KG1 (cell line): Measurements from ENCODE around the gene ULBP1.
A peak's percentile ranks its signal among the peaks of the same experiment; 100 is the strongest.
"Not testable (repeated sequence)": the region's sequence is repeated elsewhere in the genome, so short reads cannot be mapped to it uniquely, and the experiment has no call there.

ENCODE experiments used
- DNase-seq: peaks from one replicate; lab custom pipeline; 2025; lab: John Stamatoyannopoulos, UW

ULBP1 gene, protein sequence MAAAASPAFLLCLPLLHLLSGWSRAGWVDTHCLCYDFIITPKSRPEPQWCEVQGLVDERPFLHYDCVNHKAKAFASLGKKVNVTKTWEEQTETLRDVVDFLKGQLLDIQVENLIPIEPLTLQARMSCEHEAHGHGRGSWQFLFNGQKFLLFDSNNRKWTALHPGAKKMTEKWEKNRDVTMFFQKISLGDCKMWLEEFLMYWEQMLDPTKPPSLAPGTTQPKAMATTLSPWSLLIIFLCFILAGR

DNA sequence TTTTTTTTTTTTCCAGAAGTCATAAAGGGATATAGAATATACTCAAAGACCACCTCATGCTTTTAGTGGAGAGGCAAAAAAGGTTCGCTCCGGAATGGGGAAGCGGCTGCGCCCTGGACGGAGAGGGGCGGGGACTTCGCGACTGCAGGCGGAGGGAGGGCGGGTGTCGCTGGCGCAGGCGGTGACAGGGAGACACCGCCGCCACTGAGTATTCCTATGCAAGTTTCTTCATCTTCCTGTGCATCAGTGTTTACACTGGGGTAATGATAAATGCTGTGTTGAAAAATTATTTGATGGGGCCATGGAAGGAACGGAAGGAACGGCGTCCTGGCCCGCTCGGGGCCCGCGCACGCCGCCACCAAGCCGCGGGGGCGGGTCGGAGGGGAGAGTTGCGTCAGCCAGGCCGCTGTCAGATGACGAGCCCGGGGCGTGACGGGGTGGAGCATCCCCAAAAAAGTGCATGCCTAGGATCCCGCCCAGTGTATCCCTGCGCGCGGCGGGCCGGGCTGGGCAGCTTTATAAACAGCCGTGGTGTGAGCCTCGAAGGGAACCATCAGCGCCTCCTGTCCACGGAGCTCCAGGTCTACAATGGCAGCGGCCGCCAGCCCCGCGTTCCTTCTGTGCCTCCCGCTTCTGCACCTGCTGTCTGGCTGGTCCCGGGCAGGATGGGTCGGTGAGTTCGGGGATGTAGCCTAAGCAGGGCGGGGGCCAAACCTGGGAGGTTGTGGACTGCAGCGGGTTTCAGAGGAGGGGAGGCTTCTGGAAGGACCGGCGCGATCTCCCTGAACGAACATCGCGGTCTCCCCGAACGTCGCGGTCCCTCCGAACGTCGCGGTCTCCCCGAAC lies at the start of gene ULBP1:
Gene ULBP1, plus strand, starts transcription at position 482 of the 846 bp plus-strand sequence. Its CDS starts 107 bp downstream, at position 589.
- DNase-seq, result peak; percentile 18

DNA sequence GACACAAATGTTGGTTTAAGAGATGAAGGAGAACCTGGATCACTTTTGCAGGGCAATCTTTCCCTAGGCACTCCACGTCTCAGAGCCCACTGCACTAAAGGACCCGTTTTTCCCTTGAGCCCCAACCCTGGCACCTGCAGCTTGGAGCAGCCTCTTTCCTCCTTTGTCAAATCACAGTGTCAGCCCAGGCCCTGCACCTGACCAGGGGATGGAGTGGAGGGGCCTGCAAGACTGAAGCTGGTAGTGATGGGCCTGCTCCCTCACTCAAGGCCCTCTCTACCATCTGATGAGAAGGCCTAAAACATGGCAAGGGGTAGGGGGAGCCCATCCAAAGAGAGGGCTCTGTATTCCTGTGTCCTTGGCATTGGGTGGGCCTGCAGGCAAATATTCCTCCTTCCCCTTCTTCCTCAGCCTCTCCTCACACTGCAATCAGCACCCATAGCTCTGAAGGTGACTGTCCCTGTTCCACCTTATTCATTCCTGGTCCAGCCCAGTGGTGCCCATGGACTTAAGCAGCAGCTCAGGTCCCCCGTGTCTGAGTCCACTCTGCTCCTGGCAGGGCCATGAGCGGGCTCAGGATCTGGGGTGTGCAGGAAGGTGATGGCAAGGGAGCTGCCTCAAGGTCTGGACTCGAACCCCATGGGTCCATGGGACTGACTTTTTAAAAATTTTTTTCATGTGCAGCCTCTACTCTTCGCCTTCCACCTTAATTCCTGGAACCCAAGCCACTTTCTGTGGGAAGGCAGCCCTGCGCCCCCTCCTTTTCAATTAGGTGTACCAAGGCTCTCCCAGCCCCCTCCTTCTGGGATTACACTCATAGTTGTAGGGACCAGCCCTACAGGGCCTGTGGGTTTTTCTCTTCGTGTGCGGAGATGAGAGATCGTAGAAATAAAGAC lies 47.5 kb upstream of the ULBP1 start:
- no peak for DNase-seq

DNA sequence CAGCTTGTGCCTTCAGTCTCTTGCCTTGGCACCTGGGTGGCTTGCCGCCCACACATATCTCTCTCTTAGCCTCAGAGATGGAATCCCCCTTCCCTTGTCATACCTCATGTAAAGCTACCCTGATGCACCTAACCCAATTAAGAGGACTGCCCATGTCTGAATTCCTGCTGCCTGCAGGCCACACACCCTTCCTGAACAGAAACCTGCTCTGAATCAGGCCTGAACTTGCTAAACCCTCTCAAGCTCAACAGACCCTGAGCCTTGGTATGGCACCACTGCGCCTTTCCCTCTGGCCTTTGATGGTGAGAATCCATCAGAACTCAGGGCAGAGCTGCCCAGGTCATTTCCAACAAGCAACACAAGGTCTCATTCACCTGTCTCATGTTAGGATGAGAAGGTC lies 46.1 kb upstream of the ULBP1 start:
- DNase-seq, result no peak

DNA sequence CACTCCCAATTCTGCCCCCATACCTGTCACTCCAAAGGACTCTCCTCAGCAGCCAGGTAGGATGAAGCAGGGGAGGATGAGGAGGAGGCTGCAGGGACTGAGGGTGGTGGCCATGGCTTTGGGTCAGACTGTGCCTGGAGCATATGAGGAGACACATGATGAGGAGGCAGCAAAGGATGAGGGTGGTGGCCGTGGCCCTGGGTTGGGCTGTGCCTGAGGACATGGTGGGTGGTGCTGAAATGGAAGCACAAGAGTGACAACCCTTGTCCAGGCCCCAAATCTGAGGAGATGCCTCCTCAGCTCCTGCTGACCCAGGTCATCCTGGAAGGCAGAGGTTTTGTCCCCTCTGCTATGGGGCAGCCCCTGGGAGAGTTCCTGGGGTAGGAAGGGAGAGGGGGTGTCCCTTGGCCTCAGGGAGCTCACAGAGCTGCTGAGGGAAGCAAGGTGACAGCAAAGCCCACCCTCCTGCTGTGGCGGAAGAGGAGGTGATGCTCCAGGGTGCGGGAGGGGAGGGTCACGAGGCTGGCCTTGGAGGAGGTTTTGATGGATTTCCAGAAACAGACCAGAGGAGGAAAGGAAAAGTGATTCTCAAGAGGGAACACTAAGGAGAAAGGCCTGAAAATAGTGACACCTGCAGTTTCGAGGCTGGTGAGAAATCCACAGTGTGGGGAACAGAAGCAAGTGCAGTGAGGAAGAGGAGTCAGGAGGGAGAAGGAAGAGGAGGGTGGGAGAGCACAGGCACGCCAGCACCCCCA lies 45.4 kb upstream of the ULBP1 start:
- DNase-seq, result no peak

DNA sequence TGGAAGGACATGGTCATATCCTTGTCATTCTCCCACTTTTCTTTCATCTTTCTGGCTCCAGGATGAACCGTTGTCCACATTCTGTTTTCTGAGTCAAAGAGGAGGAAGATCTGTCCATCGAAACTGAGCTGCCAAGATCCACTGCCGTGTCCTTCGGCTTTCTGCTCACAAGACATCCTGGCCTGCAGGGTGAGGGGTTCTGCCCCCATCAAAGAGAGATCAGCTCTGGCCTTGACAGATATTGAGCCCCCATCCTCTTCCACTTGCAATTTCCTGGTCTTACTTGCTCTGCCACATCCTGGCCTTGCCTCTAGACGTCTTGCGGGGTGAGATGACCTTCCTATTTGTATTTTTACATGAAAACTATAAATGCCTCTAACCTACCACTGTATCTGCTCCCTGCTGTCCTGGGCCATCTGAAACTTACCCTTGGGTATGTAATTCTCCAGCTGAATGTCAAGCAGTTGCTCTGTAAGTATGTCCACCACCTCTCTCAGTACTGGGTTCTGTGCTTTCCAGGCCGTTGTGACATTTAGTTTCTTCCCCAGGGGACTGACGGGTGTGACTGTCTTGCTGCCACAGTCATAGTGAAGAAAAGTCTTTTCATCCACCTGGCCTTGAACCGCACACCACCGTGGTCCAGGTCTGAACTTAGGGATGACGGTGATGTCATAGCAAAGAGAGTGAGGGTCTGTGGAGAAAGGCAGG lies 44.5 kb upstream of the ULBP1 start:
- DNase-seq, result not testable (repeated sequence)

DNA sequence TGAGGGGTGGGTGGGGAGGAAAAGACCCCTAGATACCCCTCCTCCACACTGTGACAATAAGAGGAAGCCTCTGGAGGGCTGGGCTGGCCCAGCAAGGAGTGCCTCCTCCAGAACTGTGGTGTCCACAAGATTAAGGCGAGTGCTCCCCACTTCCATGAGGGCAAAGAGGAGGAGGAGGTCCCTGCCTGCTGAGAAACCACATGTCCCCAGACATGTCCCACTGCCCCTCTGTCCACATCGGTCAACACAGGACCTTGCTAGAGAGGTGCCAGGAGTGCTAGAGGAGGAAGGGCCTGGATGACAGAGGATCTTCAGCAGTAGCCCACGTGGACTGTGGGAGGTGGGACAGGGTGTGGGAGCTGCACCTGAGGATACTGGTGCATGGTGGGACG lies 43.9 kb upstream of the ULBP1 start:
- DNase-seq, result no peak

DNA sequence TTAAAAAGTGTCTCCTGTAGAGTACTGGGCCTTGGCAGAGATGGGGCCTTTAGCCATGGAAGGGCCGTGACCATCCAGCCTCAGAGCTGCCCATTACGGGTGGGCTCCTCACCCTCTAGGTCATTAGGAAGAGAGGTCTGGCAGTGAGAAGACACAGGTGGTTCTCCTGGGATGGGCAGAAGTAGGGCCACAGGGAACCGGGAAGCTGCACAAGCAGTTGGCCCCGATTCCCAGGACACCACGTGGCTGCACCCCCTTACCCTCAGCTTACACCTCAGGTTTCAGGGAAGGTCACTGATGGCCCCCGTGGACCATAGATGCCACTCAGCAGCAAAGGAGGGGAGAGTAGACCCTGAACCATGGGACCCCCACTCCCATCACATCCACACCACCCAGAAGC lies 42.4 kb upstream of the ULBP1 start:
- DNase-seq, result no peak

DNA sequence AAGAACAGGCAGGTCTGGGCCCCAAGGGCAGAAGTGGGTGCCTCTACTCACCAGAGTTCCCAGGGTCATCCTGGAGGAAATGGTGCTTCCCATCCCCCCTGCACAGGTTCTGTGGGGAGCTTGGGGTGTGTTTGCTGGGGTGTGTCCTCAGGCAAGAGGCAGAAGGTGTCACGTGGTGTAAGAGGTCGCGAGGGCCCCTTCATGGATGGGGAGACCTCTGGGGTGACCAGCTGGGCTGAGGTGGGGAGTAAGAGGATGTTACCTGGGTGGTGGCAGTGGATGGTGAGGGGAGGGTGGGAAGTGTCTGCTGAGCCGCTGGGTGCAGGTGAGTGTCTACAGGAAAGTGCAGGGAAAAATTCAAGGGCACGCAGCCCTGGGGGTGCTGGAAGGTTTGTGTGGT lies 41.7 kb upstream of the ULBP1 start:
- not testable (repeated sequence) for DNase-seq

DNA sequence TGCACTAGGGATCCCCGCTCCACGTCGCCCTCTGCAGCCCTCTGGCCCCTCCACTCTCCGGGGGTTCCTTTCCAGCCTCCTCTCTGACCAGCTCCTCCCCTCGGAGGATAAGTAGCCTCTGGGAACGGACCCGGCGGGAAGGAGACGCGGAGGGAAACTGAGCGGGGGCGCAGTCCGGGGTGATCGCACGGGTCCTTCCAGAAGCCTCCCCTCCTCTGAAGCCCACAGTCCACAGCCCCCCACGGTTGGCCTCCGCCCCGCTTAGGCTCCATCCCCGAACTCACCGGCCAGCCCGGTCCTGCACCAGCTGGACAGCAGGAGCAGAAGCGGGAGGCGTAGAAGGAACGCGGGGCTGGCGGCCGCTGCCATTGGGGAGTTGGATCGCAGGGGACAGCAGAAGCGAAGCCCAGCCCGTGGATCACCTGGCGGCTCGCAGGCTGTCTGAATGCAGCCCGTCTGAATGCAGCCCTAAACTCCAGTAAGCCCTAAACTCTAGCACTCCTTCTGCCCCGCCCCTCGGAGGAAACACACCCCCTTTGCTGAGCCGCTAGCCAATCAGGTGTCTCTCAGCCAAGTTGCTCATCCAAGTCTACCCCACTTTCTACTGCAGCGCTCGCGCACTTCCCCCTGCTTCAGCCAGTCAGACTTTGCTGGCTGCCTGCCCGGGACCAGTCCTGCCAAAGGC lies 41.0 kb upstream of the ULBP1 start, which contains the start of gene RAET1G:
Gene RAET1G, minus strand, starts transcription at position 480 of the 685 bp plus-strand sequence. Its CDS starts 111 bp downstream, at position 369.
- no peak for DNase-seq

DNA sequence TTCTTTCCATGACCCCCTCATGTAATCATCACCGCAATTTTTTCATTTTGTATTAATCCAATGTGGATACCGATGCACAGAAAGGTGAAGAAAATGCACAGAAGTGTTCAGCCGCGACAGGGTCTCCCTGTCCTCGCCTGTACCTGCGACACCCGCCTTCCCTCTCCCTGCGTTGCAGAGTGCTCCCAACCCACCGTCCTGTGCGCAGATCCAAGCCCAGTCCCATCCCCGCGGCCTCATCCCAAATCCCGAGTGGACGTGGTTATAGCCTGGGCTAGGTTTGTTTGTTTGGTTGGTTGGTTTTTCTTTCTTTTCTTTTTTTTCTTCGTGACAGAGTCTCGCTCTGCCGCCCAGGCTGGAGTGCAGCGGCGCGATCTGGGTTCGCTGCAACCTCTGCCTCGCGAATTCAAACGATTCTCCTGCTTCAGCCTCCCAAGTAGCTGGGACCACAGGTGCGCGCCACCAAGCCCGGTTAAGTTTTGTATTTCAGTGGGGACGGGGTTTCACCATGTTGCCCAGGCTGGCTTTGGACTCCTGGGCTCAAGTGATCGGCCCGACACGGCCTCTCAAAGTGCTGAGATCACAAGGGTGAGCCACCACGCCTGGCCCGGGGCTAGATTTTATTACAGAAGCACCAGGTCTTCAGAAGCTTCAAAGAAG lies 40.3 kb upstream of the ULBP1 start:
- no peak for DNase-seq

DNA sequence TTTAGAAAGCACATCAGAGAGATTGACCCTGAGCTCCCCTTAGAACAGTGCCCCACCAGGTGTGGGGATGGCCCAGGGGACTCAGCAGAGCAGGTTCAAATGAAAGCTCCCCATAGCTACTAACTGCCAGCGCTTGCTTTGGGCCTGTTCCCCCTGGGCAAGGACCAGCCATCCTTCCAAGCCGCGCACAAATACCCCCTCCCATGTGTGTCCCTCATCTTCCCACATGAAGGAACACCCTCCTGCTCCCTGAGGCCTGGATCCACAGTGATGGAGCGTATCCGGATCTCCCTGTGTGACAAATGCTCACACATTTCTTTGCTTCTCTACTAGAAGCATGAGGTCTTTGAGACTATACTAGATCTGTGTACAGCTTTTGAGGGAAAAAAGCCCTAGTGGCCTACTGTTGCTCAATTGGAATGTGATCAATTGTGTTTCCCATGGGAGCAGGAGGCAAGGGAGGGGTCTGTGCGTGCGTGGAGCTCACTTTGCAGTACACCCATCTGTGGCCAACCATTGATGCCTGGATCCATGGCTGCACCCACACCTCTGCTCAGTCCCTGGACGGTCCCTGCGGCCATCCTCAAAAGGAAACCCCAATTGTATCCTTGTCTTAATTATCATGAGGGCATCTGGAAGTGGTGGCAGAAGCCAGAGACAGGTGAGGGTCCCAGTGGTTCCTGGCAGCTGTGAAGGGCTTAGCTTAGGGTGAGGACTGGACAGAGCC lies 39.4 kb upstream of the ULBP1 start:
- DNase-seq, result no peak

DNA sequence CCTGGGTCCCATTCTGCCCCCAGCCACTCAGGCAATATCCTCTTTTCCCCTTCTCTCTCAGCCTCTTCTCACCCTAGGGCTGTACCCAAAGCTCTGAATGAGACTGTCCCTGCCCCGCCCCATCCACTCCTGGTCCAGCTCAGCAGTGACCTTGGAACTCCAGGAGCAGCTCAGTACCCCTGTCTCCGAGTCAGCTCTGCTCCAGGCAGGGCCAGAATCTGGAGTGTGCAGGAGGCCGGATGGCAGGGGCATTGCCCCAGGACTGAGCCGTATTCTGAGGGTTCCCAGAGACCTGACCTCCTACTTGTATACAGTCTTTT lies 38.9 kb upstream of the ULBP1 start:
- no peak for DNase-seq

DNA sequence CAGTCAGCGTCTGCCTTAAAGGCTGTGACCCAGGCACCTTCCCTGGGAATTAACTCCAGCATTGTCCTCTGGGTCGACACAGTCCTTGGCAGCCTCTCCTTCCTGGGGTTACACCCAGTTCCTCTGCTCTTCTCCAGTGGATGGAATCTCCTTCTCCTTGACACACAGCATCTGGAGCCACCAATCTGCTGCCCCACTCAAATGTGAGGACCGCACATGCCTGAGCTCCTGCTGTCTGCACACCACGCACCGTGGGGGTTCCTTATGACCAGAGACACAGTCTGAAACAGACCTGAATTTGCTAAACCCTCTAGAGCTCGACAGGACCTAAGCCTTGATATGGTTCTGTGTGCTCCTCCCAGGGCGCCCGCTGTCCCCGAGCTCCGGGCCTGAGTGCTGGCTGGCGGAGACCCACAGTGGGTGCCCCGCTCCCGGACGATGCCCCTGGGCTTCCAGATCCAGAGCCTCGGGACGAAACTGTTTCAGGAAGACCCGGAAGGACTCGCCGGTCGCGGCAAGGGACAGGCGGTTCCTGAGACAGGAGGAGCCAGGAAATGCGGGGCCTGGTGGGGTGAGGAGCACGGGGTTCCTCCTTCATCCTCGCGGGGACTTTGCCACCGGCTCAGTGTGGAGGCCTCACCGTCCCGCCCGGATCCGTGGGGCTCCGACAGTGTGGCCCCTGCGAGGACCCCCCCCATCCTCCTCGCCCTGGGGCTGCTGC lies 38.3 kb upstream of the ULBP1 start:
- DNase-seq, result no peak

DNA sequence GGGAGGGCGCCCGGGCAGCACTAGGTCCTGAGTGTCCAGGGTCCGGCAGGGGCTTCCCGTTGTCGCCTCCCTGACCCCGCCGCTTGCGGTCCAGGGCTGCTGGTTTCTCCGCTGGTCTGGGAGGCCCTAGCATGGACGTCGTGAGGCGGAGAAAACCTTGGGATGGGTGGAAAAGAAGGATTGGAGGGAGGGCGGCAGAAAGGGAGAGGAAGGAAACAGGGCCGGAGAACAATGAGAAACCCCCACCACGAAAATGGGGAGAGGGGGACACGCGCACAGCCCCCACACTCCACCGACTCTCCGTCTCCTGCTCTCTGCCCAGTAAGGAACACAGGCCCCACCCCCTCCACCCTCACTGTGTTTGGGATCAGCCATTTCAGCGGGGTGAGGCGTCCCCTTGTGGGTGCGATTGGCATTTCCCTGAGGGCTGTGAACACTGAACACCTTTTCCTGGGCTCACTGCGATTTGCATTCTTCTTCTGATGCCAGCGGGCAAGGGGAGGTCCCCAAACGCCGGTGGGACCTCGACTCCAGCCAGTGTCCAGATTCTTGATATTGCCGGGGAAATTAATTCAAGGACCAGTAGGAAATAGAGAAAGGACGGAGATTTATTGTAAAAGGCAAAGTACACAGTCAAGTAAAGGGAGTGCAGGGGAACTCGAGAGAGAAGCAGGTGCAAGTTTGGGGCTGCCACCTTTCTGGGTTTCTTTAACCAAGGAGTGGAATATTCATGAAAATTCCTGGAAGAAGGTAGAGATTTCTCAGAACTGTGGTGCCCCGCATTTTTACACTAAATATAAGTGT lies 37.6 kb upstream of the ULBP1 start:
- peak; percentile 58 for DNase-seq

DNA sequence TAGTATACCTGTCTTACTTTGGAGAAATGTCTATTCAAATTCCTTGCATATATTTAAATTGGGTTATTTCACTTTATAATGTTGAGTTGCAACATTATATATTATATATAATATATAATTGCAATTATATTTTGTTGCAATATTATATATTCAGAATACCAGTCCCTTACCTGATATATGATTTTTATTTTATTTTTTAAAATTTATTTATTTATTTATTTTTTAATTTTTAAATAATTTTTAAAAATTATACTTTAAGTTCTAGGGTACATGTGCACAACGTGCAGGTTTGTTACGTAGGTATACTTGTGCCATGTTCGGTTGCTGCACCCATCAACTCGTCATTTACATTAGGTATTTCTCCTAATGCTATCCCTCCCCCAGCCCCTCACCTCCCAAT lies 36.7 kb upstream of the ULBP1 start:
- DNase-seq, result not testable (repeated sequence)

DNA sequence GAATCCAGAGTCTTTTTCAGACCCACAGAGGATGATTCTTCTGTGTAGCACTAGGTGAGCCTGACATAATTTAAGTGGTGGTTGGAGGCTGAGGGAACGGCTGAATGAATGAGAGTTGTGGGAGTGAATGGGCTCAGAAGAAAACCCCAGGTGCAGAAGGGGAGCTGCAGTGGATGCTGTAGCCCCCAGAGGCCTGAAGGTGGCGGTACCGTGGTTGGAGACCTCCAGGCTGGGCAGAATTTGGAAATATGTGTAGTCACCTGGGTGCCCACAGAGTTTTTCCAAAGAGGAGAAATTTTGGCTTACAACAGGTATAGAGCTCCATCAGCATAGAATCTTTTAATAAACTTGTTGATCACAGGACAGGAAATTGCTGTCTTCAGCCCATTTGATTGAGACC lies 34.3 kb upstream of the ULBP1 start:
- DNase-seq, result no peak

DNA sequence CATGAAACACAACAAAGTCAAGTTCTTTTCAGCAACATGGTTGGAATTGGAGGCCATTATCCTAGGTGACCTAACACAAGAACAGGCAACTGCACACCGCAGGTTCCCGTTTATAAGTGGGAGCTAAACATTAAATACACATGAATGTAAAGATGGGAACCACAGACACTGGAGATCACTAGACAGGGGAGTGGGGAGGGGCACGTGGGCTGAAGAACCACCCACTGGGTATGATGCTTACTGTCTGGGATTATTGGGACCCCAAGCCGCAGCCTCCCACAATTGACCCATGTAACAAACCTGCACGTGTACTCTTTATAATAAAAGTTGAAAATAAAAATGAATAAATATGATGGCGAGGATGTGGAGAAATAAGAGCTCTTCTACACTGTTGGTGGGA lies 32.2 kb upstream of the ULBP1 start:
- DNase-seq, result no peak

DNA sequence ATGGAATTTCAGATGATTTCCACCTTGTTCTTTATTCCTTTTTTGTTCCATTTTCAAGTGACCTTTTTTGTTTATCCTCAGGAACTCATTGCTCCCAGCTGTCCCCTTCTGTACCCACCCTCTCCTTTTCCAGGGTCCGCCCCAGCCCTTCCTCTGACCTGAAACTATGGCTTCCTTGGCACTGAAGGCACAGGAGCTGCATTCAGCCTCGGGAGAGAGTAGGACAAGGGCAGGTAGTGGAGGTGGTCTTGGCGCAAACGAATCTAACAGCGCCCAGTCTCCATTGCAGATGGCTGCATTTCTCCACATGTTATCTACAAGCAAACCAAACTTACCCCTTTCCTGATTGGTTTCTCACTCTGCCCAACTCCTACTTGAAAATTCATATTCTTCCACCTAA lies 30.7 kb upstream of the ULBP1 start:
- no peak for DNase-seq
